8988T (cell line): ENCODE results near the gene PTPRE.

Experiments
- DNase-seq: peaks from one replicate; pipeline ENCODE4 v3.0.0; 2011

PTPRE gene

DNA sequence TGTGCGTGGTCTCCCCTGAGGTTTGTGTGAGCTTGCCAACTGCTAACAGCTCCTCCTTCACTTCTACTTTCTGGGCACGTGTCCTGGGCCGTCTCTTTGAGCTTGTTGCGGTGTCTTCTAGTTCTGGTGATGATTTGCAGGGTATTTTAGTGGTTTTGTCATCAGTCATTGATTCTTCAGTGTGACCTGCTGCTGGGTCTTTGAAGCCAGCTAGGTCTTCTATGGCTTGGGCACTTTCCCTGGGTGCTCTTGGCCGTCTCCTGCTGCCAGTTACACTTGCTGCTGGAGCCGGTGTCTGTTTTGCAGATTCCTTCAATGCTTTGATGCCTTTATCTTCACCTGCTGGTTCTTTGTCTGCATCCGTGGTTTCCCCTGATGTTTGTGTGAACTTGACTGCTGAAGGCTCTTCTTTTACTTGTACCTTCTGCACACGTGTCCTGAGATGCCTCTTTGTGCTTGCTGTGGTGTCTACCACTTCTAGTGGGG lies 196.4 kb downstream of the PTPRE start:
- DNase-seq: no peak

GRCh38 chr10:128105383-128105782 lies 198.5 kb downstream of the PTPRE start:
- no peak for DNase-seq

DNA sequence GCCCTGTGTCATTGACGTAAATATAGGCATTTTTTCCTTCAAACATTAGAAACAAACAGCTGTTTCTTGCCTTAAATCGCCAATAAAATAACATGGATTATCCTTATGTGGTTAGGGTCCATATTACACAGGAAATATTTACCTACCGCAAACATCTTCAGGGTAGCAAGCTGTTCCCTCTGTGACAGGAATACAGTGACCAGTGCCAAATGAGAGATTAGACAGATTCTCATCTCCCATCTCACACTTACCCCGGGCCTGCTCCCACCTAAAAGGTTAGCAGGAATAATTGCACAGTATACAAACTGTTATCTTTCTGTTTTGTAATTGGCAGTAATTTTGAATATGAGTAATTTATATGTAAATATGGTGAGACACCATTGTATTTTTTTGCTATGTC lies 202.8 kb downstream of the PTPRE start:
- DNase-seq: no peak

DNA sequence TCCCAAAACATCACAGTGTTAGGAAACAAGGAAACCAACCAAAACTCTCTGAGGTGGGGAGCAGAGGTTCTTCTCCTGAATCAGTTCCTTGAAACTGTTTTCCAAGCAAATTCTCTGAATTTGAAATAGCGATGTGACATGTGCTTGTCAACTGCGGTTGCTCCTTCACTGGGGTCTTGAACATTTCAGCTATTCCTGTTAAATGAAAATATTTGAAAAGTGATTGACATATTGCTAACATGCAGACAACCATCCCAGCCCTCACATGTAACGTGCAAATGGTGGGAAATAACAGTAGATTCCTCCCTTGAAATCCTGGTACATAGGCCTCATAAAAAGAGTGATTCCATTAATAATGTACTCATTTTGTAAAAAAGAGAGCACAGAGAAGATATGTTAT lies 203.4 kb downstream of the PTPRE start:
- DNase-seq: no peak

- DNase-seq: no peak
These were observed 204.8 kb downstream of the PTPRE start for GRCh38 chr10:128111696-128112095.

DNA sequence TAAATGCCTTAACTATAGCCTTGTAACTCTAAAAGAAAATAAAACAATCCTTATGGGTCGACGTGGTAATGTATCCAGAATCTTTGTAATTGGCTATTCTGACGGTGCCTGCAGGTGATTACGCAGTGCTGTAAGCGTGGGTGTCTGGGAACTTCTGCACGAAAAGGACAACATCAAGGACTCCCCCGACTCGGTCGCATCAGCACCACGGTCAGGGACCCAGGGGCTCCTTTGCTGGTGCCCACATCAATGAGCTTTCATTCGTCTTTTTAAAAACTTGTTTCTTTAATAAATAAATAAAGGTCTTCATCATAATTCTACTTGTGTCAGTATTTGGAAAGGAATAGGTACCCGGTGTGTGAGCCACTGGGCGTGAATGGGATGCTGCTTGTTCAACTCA lies 206.1 kb downstream of the PTPRE start:
- no peak for DNase-seq

GRCh38 chr10:128114901-128115300 lies 208.0 kb downstream of the PTPRE start:
- no peak for DNase-seq

- no peak for DNase-seq
These were observed 208.5 kb downstream of the PTPRE start for GRCh38 chr10:128115356-128115755.

DNA sequence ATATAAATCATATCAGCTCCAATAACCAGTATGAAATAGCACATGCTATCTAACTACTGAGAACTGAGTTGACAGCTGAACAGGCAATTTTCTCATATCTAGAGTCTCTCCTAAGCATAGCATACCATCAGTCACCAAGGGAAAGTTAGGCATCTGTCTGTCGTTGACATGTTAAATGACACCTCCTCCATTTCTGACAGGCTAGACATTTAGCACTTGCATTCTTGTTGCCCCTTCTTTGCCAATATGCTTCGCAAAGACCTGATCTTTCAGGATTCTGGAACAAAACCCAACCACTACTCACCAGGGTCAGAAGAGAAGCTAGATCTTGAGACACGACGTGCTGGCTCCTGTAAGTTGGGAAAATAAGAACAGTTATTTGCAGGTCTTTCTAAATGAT lies 209.3 kb downstream of the PTPRE start:
- DNase-seq: no peak

- no peak for DNase-seq
These were observed 210.1 kb downstream of the PTPRE start for GRCh38 chr10:128116851-128117615.

GRCh38 chr10:128121750-128122412 lies 215.0 kb downstream of the PTPRE start:
- DNase-seq: no peak

- no peak for DNase-seq
These were observed 216.0 kb downstream of the PTPRE start for GRCh38 chr10:128122931-128123330.

GRCh38 chr10:128123846-128124245 lies 216.9 kb downstream of the PTPRE start:
- no peak for DNase-seq

GRCh38 chr10:128124813-128125403 lies 218.0 kb downstream of the PTPRE start:
- DNase-seq: no peak

DNA sequence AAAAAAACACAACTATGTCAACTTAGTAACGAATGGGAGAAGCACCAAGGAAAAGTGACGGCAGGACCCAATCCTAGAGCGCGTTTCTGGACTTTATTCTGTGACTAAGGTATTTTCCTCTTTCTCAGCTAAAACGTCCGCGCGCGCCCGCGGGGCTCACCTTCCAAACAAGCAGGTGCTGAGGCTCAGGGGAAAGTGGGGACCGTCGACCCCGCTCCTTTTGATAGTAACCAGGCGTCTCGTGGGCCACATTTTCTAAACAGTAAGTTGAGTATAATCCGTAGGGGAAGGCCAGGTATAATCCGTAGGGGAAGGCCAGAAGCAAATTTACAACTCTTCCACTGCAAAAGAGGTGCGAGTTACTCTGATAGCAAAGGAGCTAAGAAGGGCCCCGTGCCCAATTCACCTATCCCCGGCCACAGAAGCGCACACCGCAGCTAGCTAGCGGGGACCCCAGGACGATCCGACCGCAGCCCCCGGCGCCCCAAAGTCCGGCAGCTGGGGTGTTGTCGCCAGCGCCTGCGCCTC lies 218.6 kb downstream of the PTPRE start:
- no peak for DNase-seq

DNA sequence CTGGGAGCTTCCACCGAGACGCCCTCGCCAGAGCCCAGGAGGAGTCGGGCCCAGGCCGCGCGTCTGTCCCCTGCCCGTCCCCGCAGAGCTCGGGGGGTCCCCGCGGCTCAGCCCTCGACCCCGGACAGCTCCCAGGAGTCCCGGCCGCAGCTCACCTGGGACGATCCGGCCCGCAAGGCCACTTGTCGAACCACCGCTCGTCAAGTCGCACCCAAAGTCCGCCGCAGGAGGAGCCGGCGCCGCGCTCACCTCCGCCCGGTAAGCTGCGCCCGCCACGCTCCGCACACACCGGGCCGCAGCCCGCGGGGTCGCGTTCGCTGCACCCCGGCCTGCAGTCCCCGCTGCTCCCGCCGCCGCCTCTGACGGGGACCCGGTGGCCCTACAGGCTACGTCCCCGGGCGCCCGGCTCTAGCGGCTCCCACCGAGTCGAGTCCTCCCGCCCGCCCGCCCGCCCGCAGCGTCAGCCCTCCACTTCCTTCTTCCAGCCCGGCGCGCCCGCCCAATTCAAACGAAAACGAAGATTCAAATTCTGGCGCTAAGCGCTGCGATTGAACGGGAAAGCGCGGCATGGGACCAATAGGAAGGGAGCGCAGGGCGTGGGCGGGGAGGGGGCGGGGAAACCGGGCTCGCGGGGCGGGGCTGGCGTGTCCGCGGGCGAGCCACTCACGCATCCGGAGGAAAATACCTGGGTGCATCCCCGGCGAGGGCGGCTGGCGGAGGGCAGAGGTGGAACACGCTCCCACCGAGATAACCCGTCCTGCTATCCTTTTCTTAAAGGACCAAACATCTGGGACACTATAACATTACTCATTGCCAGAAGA lies 219.3 kb downstream of the PTPRE start, which contains the start of gene MKI67:
TSS of gene MKI67 (minus strand) at position 480 of the 821 bp plus-strand sequence. CDS start 756 bp downstream, outside the sequence.
- DNase-seq: peak; percentile 77

DNA sequence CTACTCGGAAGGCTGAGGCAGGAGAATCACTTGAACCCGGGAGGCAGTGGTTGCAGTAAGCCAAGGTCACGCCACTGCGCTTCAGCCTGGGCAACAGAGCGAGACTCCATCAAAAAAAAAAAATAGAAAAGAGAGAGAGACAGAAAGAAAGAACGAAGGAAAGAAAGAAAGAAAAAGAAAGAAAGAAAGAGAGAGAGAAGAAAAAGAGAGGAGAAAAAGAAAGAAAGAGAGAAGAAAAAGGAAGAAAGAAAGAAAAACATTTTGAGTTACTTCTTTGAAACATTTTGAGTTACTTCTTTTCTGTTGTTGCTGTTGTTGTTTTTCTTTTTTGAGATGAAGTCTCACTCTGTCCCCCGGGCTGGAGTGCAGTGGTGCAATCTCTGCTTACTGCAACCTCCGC lies 221.7 kb downstream of the PTPRE start:
- no peak for DNase-seq

- no peak for DNase-seq
These were observed 223.1 kb downstream of the PTPRE start for GRCh38 chr10:128130051-128130450.
